Neural cell (in vitro differentiated cells): Measurements from ENCODE around the gene TMEM106A. TPM values are rescaled to one million over a fixed set of nuclear protein-coding genes. Genes with fewer than 3 reads are reported as not detected.

Source experiments
- H2AFZ ChIP-seq: fragments of 200-600, 300-800 bp; sonication (generic), shearing (Covaris generic); 2 replicates; pipeline ENCODE4 v1.6.0; 2014; ENCODE audit warnings: low read depth, mild to moderate bottlenecking, antibody characterized with exemption, low read length, moderate library complexity
- H3F3A ChIP-seq: fragments of 200-600 bp; shearing (Covaris generic); 2 replicates; pipeline ENCODE4 v1.6.1; 2016; ENCODE audit warnings: mild to moderate bottlenecking, moderate library complexity, mixed read lengths, antibody characterized with exemption, low read length; ENCODE audit not compliant: insufficient read depth, poor library complexity, severe bottlenecking
- H3K27ac ChIP-seq: fragments of 200-600, 300-800 bp; sonication (generic), shearing (Covaris generic); 2 replicates; pipeline ENCODE4 v1.5.1; 2014; ENCODE audit warnings: mild to moderate bottlenecking, low read length, moderate library complexity
- H3K27me3 ChIP-seq: fragments of 300-800, 200-600 bp; sonication (generic), shearing (Covaris generic); 2 replicates; pipeline ENCODE4 v1.6.0; 2014; ENCODE audit warnings: mild to moderate bottlenecking, low read depth, low read length, moderate library complexity; ENCODE audit not compliant: insufficient read depth
- H3K36me3 ChIP-seq: fragments of 300-800, 200-600 bp; sonication (generic), shearing (Covaris generic); 2 replicates; pipeline ENCODE4 v1.5.1; 2014; ENCODE audit warnings: mild to moderate bottlenecking, antibody characterized with exemption, low read length, moderate library complexity; ENCODE audit not compliant: insufficient read depth
- H3K4me2 ChIP-seq: fragments of 300-800, 200-600 bp; sonication (generic), shearing (Covaris generic); 2 replicates; pipeline ENCODE4 v1.6.0; 2014; ENCODE audit warnings: mild to moderate bottlenecking, low read length
- H3K4me3 ChIP-seq: fragments of 300-800, 200-600 bp; sonication (generic), shearing (Covaris generic); 2 replicates; pipeline ENCODE4 v1.5.1; 2014; ENCODE audit warnings: mild to moderate bottlenecking, low read length, moderate library complexity
- H3K79me2 ChIP-seq: fragments of 200-600 bp; shearing (Covaris generic); replicated peaks from 2 replicates; pipeline ENCODE4 v1.6.0; 2014; ENCODE audit warnings: mild to moderate bottlenecking, low read length, moderate library complexity; ENCODE audit not compliant: insufficient read depth
- H3K9ac ChIP-seq: fragments of 300-800, 200-600 bp; sonication (generic), shearing (Covaris generic); 2 replicates; pipeline ENCODE4 v1.6.1; 2016; ENCODE audit warnings: mild to moderate bottlenecking, low read length, mixed read lengths
- H3K9me2 ChIP-seq: fragments of 200-600 bp; shearing (Covaris generic); 2 replicates; pipeline ENCODE4 v1.6.1; 2016; ENCODE audit warnings: mild to moderate bottlenecking, low read length, mixed read lengths; ENCODE audit not compliant: insufficient read depth
- H3K9me3 ChIP-seq: fragments of 200-600, 300-800 bp; sonication (generic), shearing (Covaris generic); 2 replicates; pipeline ENCODE4 v1.6.1; 2016; ENCODE audit warnings: mild to moderate bottlenecking, mixed run types, low read length, moderate library complexity, mixed read lengths
- H4K20me1 ChIP-seq: fragments of 200-600 bp; shearing (Covaris generic); 2 replicates; pipeline ENCODE4 v1.6.1; 2016; ENCODE audit warnings: mild to moderate bottlenecking, mixed run types; ENCODE audit not compliant: insufficient read depth
- CTCF ChIP-seq: fragments of 450-650 bp; IDR thresholded peaks from 2 replicates; pipeline ENCODE4 v1.5.1; 2014; ENCODE audit warnings: antibody characterized with exemption, mild to moderate bottlenecking, moderate library complexity; ENCODE audit not compliant: poor library complexity, severe bottlenecking
- EP300 ChIP-seq: fragments of 450-650 bp; conservative IDR thresholded peaks from 2 replicates; pipeline ENCODE4 v1.6.1; 2014; ENCODE audit warnings: antibody characterized with exemption, mild to moderate bottlenecking, moderate library complexity; ENCODE audit not compliant: poor library complexity, severe bottlenecking
- EZH2 ChIP-seq: fragments of 200-600, 300-800 bp; shearing (Covaris generic), sonication (generic); IDR thresholded peaks from 2 replicates; pipeline ENCODE4 v1.6.1; 2014; ENCODE audit warnings: antibody characterized with exemption, low read length, borderline replicate concordance, mild to moderate bottlenecking; ENCODE audit not compliant: insufficient read depth, poor library complexity, severe bottlenecking
- MXI1 ChIP-seq: fragments of 450-650 bp; conservative IDR thresholded peaks from 2 replicates; pipeline ENCODE4 v1.6.1; 2014; ENCODE audit warnings: antibody characterized with exemption, mild to moderate bottlenecking; ENCODE audit not compliant: poor library complexity, severe bottlenecking
- POLR2AphosphoS5 ChIP-seq: IDR thresholded peaks from 2 replicates; pipeline ENCODE4 v1.6.1; 2012
- RAD21 ChIP-seq: fragments of 450-650 bp; conservative IDR thresholded peaks from 2 replicates; pipeline ENCODE4 v1.6.1; 2014; ENCODE audit warnings: antibody characterized with exemption, mild to moderate bottlenecking, moderate library complexity
- REST ChIP-seq: IDR thresholded peaks from 2 replicates; pipeline ENCODE4 v1.6.1; 2012; ENCODE audit warnings: borderline replicate concordance
- SMC3 ChIP-seq: fragments of 450-650 bp; conservative IDR thresholded peaks from 2 replicates; pipeline ENCODE4 v1.6.1; 2014; ENCODE audit warnings: antibody characterized with exemption, mild to moderate bottlenecking, moderate library complexity; ENCODE audit not compliant: poor library complexity
- TAF1 ChIP-seq: IDR thresholded peaks from 2 replicates; pipeline ENCODE4 v1.6.1; 2012; ENCODE audit warnings: low read depth
- polyA plus RNA-seq: library from polyadenylated mRNA; depleted of rRNA; stranded (reverse); fragments of >200 nt; gene quantifications from 2 replicates; pipeline ENCODE4 v1.2.3, GENCODE V29; 2014

Gene TMEM106A
- polyA plus RNA-seq, 1 donor from 2014 or later = not detected

- Histone ChIP-seq H3K9me2 (no peaks in the 10 kb centered on the region), H3K9me3 (no peaks in the 10 kb centered on the region), H2AFZ (no peak overlapping the region), H3K27me3 (no peaks in the 10 kb centered on the region), H4K20me1 (no peaks in the 10 kb centered on the region), H3K27ac (no peak overlapping the region), H3K9ac (no peak overlapping the region), H3K4me3 (no peak overlapping the region), H3K4me2 (no peak overlapping the region), H3F3A (peaks cover 4% of the 10 kb centered on the region), H3K79me2 (peaks cover 26% of the 10 kb centered on the region), H3K36me3 (no peaks in the 10 kb centered on the region)
- TF ChIP-seq EP300 (no peak), SMC3 (no peak), POLR2AphosphoS5 (no peak), TAF1 (no peak), REST (no peak), CTCF (no peak), MXI1 (no peak), EZH2 (no peak), RAD21 (no peak)
Observed at GRCh38 chr17:43175213-43176118, 36.2 kb upstream of the TMEM106A start.

GRCh38 chr17:43176119-43176570, 35.5 kb upstream of the TMEM106A start:
- Histone ChIP-seq H3K27me3 (no peaks in the 10 kb centered on the region), H3K27ac (no peak overlapping the region), H3K36me3 (no peaks in the 10 kb centered on the region), H3K9ac (no peak overlapping the region), H3F3A (peaks cover 4% of the 10 kb centered on the region), H2AFZ (no peak overlapping the region), H3K4me3 (no peak overlapping the region), H3K79me2 (peaks cover 26% of the 10 kb centered on the region), H3K9me3 (no peaks in the 10 kb centered on the region), H3K4me2 (no peak overlapping the region), H3K9me2 (no peaks in the 10 kb centered on the region), H4K20me1 (no peaks in the 10 kb centered on the region)
- TF ChIP-seq EP300 = no peak
- no peak for TF ChIP-seq REST
- no peak for TF ChIP-seq POLR2AphosphoS5
- TF ChIP-seq TAF1 = no peak
- TF ChIP-seq MXI1 = no peak
- TF ChIP-seq RAD21 = no peak
- TF ChIP-seq EZH2 = no peak
- TF ChIP-seq SMC3 = no peak
- TF ChIP-seq CTCF = no peak
